Measurements from ENCODE around the gene H2BK1.
A peak's percentile ranks its signal among the peaks of the same experiment; 100 is the strongest.

DNA sequence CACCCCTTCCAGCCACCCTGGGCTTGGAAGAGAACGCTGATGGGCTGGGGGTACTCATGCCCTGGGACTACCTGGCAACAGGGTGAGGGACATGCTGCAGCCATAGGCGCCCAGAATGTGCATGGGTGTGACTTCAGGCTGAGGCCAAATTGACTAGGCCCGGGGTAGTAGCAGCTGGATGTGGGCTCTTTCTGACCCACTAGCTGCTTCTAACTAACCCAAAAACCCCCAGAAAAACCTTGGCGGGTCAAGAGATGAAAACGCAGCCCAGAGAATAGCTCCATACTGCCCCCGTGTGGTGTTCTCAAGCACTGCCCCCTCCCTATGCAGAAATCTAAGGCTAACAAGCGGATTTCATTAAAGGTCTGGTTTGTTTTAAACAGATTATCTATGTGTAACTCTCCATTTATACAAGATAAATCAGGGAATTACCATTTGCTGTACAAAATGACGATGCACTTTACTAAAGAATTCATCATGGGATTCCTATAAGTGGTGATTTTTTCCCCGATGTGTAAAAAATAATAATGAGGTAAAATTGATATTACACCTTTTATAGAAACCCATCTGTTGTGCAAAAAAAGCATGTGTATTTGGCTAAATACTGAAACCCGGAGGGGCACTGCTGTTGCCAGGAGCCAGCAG is 34.0 kb upstream of the H2BK1 start:
- TF ChIP-seq AFF4 (CRISPR knock-in tag; IDR thresholded peaks at IDR 0.05; ENCODE audit: borderline replicate concordance) (no peak), CTCF (IDR thresholded peaks at IDR 0.05) (peak; percentile 84)

Data from WTC11 (cell line).